Ammon's horn (tissue), 1 donor: ENCODE results near the gene ATAD3B.
"Not testable (repeated sequence)": the region's sequence is repeated elsewhere in the genome, so short reads cannot be mapped to it uniquely, and the experiment has no call there.

Experiments used
- DNase-seq: peaks from one replicate; pipeline ENCODE4 v3.0.0-alpha.2; 2016; ENCODE audit warnings: low spot score

Gene ATAD3B, protein sequence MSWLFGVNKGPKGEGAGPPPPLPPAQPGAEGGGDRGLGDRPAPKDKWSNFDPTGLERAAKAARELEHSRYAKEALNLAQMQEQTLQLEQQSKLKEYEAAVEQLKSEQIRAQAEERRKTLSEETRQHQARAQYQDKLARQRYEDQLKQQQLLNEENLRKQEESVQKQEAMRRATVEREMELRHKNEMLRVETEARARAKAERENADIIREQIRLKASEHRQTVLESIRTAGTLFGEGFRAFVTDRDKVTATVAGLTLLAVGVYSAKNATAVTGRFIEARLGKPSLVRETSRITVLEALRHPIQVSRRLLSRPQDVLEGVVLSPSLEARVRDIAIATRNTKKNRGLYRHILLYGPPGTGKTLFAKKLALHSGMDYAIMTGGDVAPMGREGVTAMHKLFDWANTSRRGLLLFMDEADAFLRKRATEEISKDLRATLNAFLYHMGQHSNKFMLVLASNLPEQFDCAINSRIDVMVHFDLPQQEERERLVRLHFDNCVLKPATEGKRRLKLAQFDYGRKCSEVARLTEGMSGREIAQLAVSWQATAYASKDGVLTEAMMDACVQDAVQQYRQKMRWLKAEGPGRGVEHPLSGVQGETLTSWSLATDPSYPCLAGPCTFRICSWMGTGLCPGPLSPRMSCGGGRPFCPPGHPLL

GRCh38 chr1:1471389-1472052 lies at the start of gene ATAD3B:
TSS of gene ATAD3B (plus strand) at chr1:1471765. CDS start at chr1:1471885, 120 bp downstream.
- peak; percentile 96 for DNase-seq

DNA sequence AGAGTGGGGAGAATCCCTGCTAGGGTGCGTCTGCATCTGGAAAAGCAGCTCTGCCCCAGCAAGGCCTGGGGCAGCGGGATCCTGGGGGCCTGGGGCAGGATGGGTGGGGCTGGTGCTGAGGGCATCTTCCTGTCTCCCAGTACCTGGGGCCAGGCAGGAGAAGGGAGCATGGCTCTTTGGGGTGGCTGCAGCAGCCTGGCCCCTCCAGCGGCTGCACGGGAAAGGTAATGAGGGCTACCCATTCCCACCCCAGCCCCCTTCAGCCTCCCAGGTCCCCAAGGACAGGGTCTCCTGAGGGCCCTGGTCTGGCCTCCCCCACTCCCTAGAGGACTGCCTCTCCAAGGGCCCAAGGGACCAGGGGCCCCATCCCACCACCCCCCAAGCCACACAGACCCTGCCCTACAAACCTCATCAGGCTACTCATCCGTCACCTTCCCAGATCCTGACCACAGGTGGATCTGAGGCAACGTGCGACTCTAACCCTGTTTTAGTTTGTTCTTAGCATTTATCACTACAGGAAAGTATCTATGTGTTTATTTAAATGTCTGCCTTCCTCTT lies 49.6 kb upstream of the ATAD3B start:
- no peak for DNase-seq

DNA sequence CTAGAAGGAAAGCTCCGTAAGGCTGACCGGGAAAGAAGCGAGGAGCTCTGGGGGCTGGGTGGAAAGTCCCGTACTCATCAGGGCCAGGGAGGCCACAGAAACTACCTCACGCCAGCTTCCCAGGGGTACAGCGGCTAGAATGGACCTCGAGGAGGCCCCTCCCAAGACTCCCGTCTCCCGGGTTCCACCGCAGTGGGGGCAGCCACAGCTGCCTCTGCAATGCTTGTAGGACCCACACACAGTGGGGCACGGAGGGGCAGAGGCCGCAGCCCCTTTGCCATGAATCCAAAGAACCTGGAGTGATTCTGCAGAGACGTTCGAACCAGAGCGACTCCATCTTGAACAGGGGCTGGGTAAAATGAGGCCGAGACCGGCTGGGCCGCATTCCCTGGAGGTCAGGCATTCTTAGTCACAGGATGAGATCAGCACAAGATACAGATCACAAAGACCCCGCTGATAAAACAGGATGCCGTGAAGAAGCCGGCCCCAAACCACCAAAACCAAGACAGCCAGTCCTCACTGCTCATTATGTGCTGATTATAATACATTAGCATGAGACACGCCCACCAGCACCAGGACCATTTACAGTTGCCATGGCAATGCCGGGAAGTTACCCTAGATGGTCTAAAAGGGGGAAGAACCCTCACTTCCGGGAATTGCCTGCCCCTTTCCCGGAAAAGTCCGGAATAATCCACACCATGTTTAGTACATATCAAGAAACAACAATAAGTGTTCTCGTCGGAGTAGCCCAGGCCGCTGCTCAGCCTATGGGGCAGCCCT lies 48.9 kb upstream of the ATAD3B start:
- no peak for DNase-seq

GRCh38 chr1:1423245-1423597 lies 48.3 kb upstream of the ATAD3B start:
- no peak for DNase-seq

GRCh38 chr1:1424707-1425106 lies 46.9 kb upstream of the ATAD3B start:
- DNase-seq: no peak

DNA sequence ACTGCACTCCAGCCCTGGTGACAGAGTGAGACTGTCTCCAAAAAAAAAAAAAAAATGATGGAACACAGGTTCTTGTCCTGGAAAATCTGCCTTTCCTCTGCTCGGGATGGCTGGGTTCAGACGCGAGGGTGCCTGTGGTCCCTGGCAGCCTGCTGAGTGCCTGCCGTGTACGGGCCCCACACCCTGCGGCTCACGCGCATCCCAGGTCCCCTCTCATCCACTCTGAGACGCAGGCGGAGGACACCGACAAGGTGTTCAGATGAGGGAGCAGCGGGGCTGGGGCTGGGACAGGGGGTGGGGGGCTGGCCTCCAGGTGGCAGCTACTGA lies 46.2 kb upstream of the ATAD3B start:
- DNase-seq: no peak

- DNase-seq: peak; percentile 89
Observed at GRCh38 chr1:1425753-1426495, 45.6 kb upstream of the ATAD3B start.

DNA sequence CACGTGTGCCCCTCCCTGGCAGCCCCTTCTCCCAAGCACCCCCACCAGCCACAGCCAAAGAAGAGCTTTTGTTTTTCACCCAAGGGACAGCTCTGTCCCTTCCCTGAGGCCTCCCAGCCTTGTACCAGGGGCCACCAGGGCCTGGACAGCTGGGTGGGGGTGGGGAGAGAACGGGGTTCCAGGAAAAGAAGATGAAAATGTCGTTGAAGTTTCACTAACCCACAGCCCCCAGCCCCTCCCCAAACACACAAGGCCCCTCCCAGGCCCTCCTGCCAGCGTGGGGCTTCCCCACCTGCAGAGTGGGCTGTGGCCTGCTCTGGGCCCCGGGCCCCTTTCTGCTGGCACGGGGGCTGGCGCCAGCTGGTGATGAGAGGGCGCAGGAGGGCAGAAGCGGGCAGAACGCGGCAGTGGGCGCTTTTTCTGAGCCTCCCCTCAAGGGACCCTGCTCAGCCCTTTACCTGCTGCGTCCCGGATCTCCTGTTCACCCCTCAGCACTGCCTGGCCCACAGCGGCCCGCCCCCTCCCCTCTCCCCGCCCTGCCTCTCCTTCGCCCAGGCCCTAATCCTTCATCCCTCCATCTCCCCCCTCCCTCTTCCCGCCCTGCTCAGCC lies 45.0 kb upstream of the ATAD3B start:
- peak; percentile 87 for DNase-seq

GRCh38 chr1:1427106-1427819 lies 44.3 kb upstream of the ATAD3B start:
- peak; percentile 84 for DNase-seq

GRCh38 chr1:1427820-1428148 lies 43.8 kb upstream of the ATAD3B start:
- DNase-seq: no peak

GRCh38 chr1:1428174-1428573 lies 43.4 kb upstream of the ATAD3B start:
- no peak for DNase-seq

GRCh38 chr1:1428967-1429366 lies 42.6 kb upstream of the ATAD3B start:
- DNase-seq: not testable (repeated sequence)

- DNase-seq: no peak
Observed at GRCh38 chr1:1429671-1430073, 41.9 kb upstream of the ATAD3B start.

GRCh38 chr1:1430114-1430982 lies 41.2 kb upstream of the ATAD3B start:
- peak; percentile 79 for DNase-seq

DNA sequence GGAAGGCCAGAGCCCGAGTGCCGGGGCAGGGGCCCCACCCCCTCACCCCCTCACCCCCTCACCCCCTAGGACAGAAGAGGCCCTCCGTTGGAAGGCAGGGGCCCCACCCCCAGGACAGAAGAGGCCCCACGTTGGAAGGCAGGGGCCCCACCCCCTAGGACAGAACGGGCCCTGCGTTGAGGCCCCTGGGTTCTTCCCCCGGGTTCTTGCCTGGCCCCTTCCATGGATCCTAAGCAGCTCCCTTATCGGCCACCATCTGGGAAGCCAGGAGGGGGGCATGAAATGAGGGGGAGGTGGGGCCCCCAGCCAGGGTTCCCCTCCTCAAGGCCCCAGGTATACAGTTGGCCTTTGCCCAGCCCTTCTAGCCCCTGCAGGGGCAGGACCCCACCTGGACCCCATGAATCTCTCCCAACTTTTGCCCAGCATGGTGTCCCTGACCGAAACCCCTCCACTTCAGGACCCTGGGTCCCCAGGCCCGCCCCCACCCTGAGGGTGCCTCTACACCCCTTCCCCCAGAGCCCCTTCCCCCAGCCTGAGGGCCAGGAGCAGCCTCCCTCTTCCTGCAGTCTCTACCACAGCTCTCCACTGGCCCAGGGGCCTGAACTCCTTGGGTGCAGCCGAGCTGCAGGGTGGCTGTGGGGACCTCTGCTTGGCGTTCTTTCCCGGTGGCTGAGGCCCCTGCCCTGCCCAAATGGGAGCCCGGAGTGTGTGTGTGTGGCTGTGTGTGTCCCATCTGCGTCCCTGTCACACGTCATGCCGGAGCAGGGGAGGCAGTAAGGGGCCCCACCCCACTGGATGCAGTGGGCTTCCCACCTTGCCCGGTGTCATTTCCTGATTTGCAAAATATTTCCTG lies 40.3 kb upstream of the ATAD3B start:
- no peak for DNase-seq

DNA sequence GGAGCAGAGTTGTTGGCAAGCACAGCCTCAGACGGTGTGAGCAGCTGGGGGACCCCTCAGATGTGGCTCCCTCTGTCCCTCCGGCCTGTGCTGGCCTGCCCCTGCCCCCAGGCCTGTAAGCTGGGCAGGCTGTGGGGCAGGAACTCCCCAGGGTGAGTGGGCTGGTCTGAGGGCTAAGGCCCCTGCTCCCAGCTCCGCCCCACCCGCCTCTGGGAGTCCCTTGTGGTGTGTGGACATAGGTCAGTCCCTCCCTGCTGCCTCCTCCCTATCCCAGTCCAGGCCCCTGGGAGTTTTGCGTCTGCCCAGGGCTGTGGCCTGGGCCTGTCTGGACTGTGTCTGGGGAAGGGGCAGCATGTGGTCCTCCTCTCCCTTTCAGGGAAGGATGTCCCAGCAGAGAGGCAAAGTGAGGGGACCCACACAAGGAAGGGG lies 39.7 kb upstream of the ATAD3B start:
- no peak for DNase-seq

DNA sequence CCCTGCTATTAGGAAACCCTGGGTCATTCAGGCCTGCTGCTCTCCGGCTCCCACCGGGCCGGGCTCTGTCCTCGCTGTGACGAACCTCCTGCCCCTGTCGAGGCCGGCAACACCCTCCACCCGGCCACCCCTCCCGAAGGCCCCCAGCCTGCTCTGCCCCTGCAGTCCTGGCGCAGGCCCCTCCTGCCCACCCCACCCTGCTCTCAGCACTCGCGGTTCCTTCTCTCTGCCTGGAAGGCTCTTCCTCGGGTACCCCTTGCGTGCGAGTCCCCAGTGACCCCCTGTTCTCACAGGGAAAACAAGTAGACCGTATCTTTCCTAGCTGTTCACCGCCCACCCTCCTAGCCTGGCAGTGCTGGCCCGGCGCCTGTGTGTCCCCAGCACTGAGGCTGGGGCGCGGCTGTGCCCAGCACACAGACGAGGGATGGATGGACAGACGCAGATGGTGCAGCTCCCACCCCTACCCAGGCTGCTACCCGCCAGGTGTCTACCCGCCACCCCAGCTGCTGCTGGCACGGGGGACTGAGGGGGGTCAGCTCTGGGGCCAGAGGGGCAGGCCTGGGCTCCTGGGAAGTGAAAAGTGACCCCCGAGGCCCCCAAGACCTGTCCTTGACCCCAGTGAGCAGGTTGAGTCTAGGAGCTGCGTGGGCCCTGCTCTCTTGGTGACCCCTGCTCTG lies 39.2 kb upstream of the ATAD3B start:
- DNase-seq: no peak
